ENCODE results near the gene CUL5.
"Not testable (repeated sequence)": the region's sequence is repeated elsewhere in the genome, so short reads cannot be mapped to it uniquely, and the experiment has no call there.

CUL5 gene

DNA sequence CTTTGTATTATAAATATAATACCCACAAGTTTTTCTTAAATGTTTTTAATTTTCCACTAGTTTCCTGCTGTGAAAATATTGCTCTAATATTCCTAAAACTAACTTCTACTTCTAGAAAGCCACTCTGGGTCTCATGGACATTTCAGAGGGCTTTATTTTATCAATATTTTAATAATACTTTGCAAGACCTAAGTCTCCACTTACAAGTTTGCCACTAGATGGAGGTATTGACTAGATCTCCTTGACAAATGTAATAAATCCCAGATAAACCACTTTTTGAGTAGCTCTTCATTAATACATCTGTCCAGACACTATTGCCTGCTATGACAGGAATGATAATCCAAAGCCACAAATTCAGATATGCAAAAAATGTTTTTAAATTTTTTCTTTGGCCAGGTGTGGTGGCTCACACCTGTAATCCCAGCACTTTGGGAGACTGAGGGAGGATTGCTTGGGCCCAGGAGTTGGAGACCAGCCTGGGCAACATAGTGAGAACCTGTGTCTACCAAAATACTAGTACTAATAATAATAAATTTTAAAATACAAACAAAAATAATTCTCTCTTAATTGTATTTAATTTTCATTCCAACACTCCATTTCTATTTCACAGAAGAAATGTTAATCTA is 109.2 kb downstream of the CUL5 start:
- DNase-seq, result peak; percentile 52

DNA sequence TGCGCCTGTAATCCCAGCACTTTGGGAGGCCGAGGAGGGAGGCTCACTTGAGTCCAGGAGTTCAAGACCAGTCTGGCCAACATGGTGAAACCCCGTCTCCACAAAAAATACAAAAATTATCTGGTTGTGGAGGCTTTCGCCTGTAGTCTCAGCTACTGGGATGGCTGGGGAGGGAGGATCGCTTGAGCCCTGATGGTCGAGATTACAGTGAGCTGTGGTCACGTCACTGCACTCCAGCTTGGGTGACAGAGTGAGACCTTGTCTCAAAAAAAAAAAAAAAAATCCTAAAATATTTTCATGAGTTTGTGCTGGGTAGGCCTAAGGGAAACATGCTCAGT is 112.2 kb downstream of the CUL5 start:
- DNase-seq, result not testable (repeated sequence)

DNA sequence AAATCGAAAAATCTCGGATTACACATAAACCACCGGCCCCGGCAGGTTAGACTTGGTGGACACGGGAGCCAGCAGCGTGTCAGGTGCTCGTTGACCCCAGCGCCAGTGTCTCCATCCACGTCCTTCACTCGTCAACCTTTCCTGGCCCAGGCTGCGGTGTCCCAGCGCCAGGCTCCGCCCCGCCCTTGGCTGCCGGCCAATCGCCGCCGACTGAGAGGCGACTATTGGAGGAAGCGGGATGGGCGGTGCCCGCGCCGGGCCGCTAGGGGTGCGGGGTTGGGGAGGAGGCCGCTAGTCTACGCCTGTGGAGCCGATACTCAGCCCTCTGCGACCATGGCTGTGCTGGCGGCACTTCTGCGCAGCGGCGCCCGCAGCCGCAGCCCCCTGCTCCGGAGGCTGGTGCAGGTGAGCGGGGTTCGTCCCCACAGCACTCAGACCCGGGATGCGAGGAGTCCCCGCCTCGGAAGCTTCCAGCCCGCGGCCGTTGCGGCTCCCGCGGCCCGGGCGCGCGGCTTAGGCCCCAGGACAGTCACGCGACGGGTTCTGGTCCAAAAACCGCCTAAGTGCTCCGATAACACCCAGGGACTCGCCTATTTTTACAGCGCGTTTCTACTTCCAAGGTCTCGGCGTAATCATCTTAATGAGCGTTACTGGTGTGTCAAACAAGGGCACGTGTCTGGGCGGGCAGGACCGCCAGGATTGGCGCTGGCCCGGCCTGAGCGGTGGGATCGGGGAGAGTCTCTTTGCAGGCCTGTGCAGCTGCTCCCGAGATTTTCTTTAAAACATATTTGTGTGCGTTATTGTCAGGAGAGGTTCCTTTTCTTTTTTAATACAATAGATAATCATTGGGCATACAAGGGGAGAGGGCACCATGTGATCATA is 112.8 kb downstream of the CUL5 start, which contains the start of gene ACAT1:
Gene ACAT1 (plus strand): TSS at position 294 of the 882 bp plus-strand sequence. CDS start 40 bp downstream, at position 334.
- peak; percentile 92 for DNase-seq

GRCh38 chr11:108122166-108122628 is 113.5 kb downstream of the CUL5 start:
- DNase-seq, result no peak

GRCh38 chr11:108125096-108125495 is 116.4 kb downstream of the CUL5 start:
- no peak for DNase-seq

DNA sequence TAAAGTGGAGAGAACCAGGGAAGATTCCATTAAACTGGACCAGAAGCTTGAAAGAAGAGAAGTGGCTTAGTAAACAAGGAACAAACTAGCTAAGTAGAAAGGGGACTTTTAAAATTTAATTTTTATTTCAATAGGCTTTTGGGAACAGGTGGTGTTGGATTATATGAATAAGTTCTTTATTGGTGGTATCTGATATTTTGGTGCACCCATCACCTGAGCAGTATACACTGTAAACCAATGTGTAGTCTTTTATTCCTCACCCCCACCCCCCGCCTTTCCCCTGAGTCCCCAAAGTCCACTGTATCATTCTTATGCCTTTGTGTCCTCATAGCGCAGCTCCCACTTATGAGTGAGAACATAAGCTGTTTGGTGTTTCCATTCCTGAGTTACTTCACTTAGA is 120.1 kb downstream of the CUL5 start:
- no peak for DNase-seq

DNA sequence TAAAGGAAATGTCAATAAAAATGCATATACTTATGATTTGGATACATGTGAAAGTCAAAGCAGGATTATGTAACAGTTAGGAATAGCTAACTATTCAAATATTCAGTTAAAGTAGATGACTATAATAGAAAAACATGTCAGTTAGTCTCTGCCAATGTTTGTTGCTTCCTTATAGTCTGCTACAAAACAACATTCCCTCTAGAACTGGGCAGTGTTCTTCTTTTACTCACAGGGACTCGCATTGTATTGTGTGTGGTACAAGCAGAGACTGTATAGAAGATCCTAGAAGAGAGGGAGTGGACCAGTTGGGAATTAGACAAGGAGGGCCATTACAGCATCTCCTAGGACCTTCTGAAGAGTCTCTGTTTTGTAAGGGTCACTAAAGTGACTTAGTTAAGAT is 123.3 kb downstream of the CUL5 start:
- DNase-seq, result no peak

- not testable (repeated sequence) for DNase-seq
These were observed 124.4 kb downstream of the CUL5 start for GRCh38 chr11:108132993-108133538.

GRCh38 chr11:108135845-108136544 is 127.3 kb downstream of the CUL5 start:
- DNase-seq, result no peak

GRCh38 chr11:108137212-108137611 is 128.5 kb downstream of the CUL5 start:
- DNase-seq, result no peak

DNA sequence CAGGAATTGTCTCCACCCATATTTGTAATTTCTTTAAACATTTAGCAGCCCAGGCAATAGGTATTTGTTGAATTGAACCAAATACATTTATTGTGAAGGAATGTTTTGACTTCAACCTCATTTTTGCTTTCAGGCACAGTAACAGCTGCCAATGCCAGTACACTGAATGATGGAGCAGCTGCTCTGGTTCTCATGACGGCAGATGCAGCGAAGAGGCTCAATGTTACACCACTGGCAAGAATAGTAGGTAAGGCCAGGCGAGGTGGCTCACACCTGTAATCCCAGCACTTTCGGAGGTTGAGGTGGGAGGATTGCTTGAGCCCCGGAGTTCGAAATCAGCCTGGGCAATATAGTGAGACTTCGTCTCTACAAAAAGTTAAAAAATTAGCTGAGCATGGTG is 133.6 kb downstream of the CUL5 start:
- no peak for DNase-seq

DNA sequence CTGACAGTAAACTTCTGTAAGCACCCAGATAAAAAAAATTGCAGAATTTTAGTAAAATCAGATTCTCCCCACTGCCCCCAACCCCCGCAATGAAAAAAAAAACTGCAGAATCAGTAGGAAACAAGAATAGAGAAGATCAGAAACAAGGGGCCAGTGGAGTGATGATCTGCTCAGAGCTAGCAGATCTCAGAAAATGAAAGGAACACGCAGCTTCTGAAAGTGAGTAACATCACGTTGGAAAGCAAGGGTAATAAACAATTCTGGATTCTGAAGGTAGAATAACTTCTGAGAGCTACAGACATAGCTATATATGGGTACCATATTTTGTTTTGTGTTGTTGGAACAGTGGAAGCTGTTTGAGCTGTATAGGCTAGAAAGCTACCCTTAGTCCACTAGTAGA is 135.9 kb downstream of the CUL5 start:
- DNase-seq, result no peak

GRCh38 chr11:108147150-108147549 is 138.5 kb downstream of the CUL5 start:
- no peak for DNase-seq

DNA sequence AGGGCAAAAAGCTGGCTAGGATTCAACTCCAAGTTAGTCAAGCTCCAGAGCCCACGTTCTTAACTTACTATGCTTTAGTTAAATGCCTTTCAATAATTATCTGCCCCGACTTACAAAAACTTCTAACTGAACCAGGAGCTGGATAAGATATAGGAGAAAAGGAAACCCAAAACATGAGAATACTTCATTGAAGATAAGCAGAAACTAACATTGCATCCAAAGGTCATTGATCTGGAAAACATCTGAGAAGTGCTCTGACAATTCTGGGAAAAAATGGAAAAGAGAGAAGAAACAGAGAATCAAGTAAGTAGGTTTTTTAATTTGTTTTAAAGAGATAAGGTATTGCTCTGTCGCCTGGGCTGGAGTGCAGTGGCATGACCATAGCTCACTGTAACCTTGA is 139.9 kb downstream of the CUL5 start:
- no peak for DNase-seq

DNA sequence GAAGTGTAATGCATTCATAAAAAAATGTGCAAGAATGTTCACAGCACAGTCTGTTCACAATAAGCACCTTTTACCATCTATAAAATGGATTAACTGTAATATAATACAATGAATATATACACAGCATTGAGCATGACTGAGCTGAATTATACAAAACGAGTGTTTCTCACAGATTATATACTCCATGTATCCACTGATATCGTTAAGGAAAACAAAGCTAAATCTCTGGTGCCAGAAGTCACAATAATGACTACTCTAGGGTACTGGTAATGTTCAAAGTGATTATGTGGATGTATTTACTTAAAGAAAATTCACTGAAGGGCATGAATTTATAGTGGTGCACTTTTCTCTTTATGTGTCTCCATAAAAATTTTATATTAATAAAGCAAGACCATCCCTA is 145.9 kb downstream of the CUL5 start:
- no peak for DNase-seq
